Measurements from ENCODE around the gene SCUBE2. TPM values are rescaled to one million over a fixed set of nuclear protein-coding genes. Genes with fewer than 3 reads are reported as not detected.

SCUBE2 gene
- total and polyA plus RNA-seq, 2 experiments from 2014 or later = 1.3 to 3.5 TPM

DNA sequence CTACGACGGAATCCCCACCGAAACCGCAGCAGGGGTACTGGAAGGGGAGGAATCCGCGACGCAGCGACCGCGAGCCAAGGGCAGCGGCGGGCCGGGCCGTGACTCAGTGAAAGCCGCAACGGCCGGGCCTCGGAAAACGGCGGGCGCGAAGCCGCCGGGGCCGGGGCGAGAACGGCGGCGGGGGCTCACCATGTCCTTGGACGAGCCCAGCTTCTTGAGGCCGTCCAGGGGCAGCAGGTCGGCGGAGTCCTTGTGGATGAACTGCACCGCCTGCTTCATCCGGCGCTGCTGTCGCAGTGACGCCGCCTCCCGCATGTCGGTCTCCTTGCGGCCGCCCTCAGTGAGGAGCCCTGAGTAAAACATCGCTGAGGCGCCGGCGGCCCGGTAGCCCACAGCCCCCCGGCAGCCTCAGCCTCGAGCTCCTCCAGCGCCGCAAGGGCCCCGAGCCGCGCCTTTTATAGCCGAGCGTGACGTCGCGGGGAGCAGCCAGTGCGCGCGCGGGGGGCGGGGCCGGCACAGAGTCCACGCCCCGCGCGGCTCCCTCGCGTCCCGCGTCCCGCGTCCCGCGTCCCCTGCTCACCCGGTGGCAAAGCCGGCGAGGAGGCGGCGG is 87.7 kb downstream of the SCUBE2 start, which contains the start of gene NRIP3:
NRIP3 (minus strand) TSS at position 429 of the 610 bp plus-strand sequence; CDS start at position 363, 66 bp downstream.
- H4K20me1 ChIP-seq (ENCODE audit: insufficient read depth) = no peaks in the 10 kb centered on the region
- no peaks in the 10 kb centered on the region for H3K79me2 ChIP-seq (ENCODE audit: insufficient read depth)
- peak within 1 kb of the TSS; percentile 67 for H3K4me3 ChIP-seq
- H3K4me1 ChIP-seq (ENCODE audit: insufficient read depth) = peaks cover 19% of the 10 kb centered on the region
- peak within 1 kb of the TSS; percentile 54 for H3K9ac ChIP-seq
- H3K36me3 ChIP-seq (ENCODE audit: low read depth) = no peaks in the 10 kb centered on the region
- 3% methylated on average over 43 to 51 of the region's 83 CpGs for WGBS, 2 experiments (ENCODE audit: low coverage in 1 of 2, low lambda C conversion rate in 2 of 2, missing lambda C conversion rate in 2 of 2)
- no peaks in the 10 kb centered on the region for H3K9me3 ChIP-seq (ENCODE audit: low read depth)
- H2AFZ ChIP-seq = peak within 1 kb of the TSS; percentile 84
- TF ChIP-seq EZH2phosphoT487 (IDR thresholded peaks at IDR 0.05; ENCODE audit: insufficient read depth, low read depth) (no peak), EZH2 (IDR thresholded peaks at IDR 0.05; ENCODE audit: insufficient read depth, poor library complexity, severe bottlenecking) (no peak)
- in situ Hi-C loops (cut with MboI) = no loop called here
- H3K4me2 ChIP-seq (ENCODE audit: unreplicated experiment) = peak within 1 kb of the TSS; percentile 76
- H3K27me3 ChIP-seq (replicated peaks; ENCODE audit: insufficient read depth) = no peaks in the 10 kb centered on the region
- no peaks in the 10 kb centered on the region for H3K9me2 ChIP-seq (ENCODE audit: insufficient read depth)
- DNase-seq = peak; percentile 81
- no peak within 1 kb of the TSS for H3K27ac ChIP-seq
- H3F3A ChIP-seq (ENCODE audit: insufficient read depth) = peaks cover 25% of the 10 kb centered on the region

DNA sequence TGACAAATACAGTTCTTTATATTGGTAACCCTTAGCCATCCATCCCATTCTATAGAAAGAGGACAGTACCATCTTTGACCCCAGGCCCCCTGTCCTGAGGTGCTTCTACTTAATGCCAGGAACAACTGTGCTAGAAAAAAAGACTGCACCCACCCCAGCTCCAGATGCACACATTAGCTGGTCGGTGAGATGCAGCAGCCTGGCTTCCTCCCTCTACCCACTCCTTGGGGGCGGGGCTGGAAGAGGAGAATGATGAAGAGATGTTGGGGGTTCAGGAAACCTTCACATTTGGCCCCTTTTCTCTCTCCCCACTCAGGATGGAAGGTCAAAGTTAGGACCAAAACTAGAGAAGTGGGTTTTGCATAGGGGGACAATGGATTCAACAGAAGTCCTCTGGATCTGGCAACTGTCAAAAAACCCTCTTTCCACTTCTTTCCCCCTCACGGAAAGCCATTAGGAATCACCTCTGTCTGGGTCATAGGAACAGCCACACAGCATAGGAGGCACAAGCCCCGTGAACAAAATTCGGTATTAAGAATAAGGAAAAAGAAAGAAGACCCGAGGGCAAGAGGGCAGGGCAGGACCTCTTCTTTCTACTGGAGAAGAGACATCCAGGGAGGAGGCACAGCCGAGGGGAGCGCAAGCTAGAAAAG is 88.4 kb downstream of the SCUBE2 start:
- H3K4me2 ChIP-seq (ENCODE audit: unreplicated experiment) = peak overlapping the region; percentile 76
- H2AFZ ChIP-seq = peak overlapping the region; percentile 84
- 20% methylated on average over 8 of the region's 8 CpGs for WGBS, 2 experiments (ENCODE audit: low coverage in 1 of 2, low lambda C conversion rate in 2 of 2, missing lambda C conversion rate in 2 of 2)
- H3F3A ChIP-seq (ENCODE audit: insufficient read depth) = peaks cover 25% of the 10 kb centered on the region
- peak overlapping the region; percentile 67 for H3K4me3 ChIP-seq
- peak; percentile 24 for DNase-seq
- H3K36me3 ChIP-seq (ENCODE audit: low read depth) = no peaks in the 10 kb centered on the region
- in situ Hi-C loops (cut with MboI) = no loop called here
- H3K9ac ChIP-seq = peak overlapping the region; percentile 54
- H3K79me2 ChIP-seq (ENCODE audit: insufficient read depth) = no peaks in the 10 kb centered on the region
- no peaks in the 10 kb centered on the region for H3K9me2 ChIP-seq (ENCODE audit: insufficient read depth)
- no peaks in the 10 kb centered on the region for H3K9me3 ChIP-seq (ENCODE audit: low read depth)
- H3K4me1 ChIP-seq (ENCODE audit: insufficient read depth) = peaks cover 19% of the 10 kb centered on the region
- H3K27ac ChIP-seq = no peak overlapping the region
- H3K27me3 ChIP-seq (replicated peaks; ENCODE audit: insufficient read depth) = no peaks in the 10 kb centered on the region
- no peak for TF ChIP-seq EZH2phosphoT487 (IDR thresholded peaks at IDR 0.05; ENCODE audit: insufficient read depth, low read depth)
- no peak for TF ChIP-seq EZH2 (IDR thresholded peaks at IDR 0.05; ENCODE audit: insufficient read depth, poor library complexity, severe bottlenecking)
- no peaks in the 10 kb centered on the region for H4K20me1 ChIP-seq (ENCODE audit: insufficient read depth)

DNA sequence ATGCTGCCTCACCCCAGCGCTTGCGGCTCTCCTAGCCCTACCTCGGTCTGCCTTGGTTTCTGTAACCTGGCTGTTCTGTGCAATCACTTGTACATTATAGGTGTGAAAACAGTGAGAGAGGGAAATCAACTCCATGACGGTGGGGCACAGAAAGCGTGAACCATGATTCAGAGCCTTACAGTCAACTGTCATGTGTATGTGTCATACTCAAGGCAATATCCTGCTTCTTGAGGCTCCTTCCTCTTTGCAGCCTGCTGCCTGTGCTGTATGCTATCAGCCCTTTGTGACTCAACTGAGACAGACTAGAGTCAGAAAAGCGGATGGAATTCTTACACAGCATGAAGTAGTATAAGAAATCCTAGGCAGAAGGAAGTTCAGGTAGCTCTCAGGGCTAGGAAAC is 89.7 kb downstream of the SCUBE2 start:
- H3K4me2 ChIP-seq (ENCODE audit: unreplicated experiment) = peak overlapping the region; percentile 76
- peaks cover 19% of the 10 kb centered on the region for H3K4me1 ChIP-seq (ENCODE audit: insufficient read depth)
- H3K9ac ChIP-seq = 0 out of 2 replicates have a peak overlapping the region, but pooled peaks have one; percentile 28
- WGBS, 2 experiments (ENCODE audit: low coverage in 1 of 2, low lambda C conversion rate in 2 of 2, missing lambda C conversion rate in 2 of 2) = 45 to 50% methylated on average over 6 of the region's 6 CpGs
- H3K79me2 ChIP-seq (ENCODE audit: insufficient read depth) = no peaks in the 10 kb centered on the region
- no peak for TF ChIP-seq EZH2phosphoT487 (IDR thresholded peaks at IDR 0.05; ENCODE audit: insufficient read depth, low read depth)
- no peak for TF ChIP-seq EZH2 (IDR thresholded peaks at IDR 0.05; ENCODE audit: insufficient read depth, poor library complexity, severe bottlenecking)
- in situ Hi-C loops (cut with MboI) = no loop called here
- no peaks in the 10 kb centered on the region for H3K9me2 ChIP-seq (ENCODE audit: insufficient read depth)
- H3K27ac ChIP-seq = peak overlapping the region; percentile 47
- H3K4me3 ChIP-seq = peak overlapping the region; percentile 17; the same call in 1 of the 2 replicates
- no peaks in the 10 kb centered on the region for H3K9me3 ChIP-seq (ENCODE audit: low read depth)
- no peaks in the 10 kb centered on the region for H3K36me3 ChIP-seq (ENCODE audit: low read depth)
- no peaks in the 10 kb centered on the region for H3K27me3 ChIP-seq (replicated peaks; ENCODE audit: insufficient read depth)
- peak; percentile 96 for DNase-seq
- no peaks in the 10 kb centered on the region for H4K20me1 ChIP-seq (ENCODE audit: insufficient read depth)
- peaks cover 25% of the 10 kb centered on the region for H3F3A ChIP-seq (ENCODE audit: insufficient read depth)
- H2AFZ ChIP-seq = peak overlapping the region; percentile 21; the same call in 1 of the 2 replicates

DNA sequence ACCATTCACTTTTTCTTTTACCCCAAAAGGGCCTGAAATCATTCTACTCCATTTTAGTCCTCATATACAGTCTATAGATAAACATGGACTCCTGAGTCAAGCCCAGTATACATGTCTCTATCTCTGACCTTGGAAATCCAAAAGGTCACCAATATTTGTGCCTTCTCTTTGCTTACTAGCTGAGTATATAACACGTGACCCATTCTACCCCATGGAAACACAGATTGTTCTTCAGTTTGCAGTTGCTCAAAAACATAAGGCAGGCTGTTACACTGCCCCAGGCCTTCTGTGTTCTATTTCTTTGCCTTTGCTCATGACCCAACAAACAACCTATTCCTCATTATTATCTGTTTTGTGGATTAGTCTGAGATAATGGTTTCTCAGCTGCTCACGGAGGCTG is 93.4 kb downstream of the SCUBE2 start:
- 87 to 97% methylated on average over 2 of the region's 2 CpGs for WGBS, 2 experiments (ENCODE audit: low coverage in 1 of 2, low lambda C conversion rate in 2 of 2, missing lambda C conversion rate in 2 of 2)
- in situ Hi-C loops (cut with MboI) = no loop called here
- TF ChIP-seq EZH2phosphoT487 (IDR thresholded peaks at IDR 0.05; ENCODE audit: insufficient read depth, low read depth) (no peak), EZH2 (IDR thresholded peaks at IDR 0.05; ENCODE audit: insufficient read depth, poor library complexity, severe bottlenecking) (no peak)
- no peaks in the 10 kb centered on the region for H3K79me2 ChIP-seq (ENCODE audit: insufficient read depth)
- H3F3A ChIP-seq (ENCODE audit: insufficient read depth) = peaks cover 18% of the 10 kb centered on the region
- H2AFZ ChIP-seq = no peak overlapping the region
- no peaks in the 10 kb centered on the region for H3K9me2 ChIP-seq (ENCODE audit: insufficient read depth)
- no peak overlapping the region for H3K27ac ChIP-seq
- H4K20me1 ChIP-seq (ENCODE audit: insufficient read depth) = no peaks in the 10 kb centered on the region
- no peak for DNase-seq
- no peaks in the 10 kb centered on the region for H3K27me3 ChIP-seq (replicated peaks; ENCODE audit: insufficient read depth)
- H3K9me3 ChIP-seq (ENCODE audit: low read depth) = no peaks in the 10 kb centered on the region
- H3K9ac ChIP-seq = no peak overlapping the region
- H3K4me1 ChIP-seq (ENCODE audit: insufficient read depth) = peaks cover 16% of the 10 kb centered on the region
- H3K4me3 ChIP-seq = no peak overlapping the region
- H3K4me2 ChIP-seq (ENCODE audit: unreplicated experiment) = no peak overlapping the region
- no peaks in the 10 kb centered on the region for H3K36me3 ChIP-seq (ENCODE audit: low read depth)
